ENCODE measurements around the gene ZNF91.
"Not testable (repeated sequence)": the region's sequence is repeated elsewhere in the genome, so short reads cannot be mapped to it uniquely, and the experiment has no call there.

Gene ZNF91

DNA sequence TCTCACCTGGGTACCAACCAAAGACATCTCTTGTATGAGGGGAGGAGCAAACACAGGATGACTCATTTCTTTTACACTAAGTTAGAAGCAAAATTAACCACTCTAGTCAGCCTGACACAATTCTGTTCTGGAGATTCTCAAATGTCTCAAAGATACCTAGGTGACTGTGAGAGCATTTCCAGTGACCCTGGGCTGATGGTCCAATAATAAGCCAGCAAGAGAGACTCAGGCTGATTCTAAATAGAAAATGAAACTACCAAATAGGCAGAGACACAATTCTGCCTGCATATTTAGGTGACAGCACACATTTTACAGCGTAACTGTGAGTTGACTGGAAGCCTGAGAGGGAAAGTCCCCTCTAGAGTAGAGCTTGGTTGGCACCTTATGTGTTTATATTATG, 16.3 kb downstream of the ZNF91 start:
- no peak overlapping the region for H3K4me3 ChIP-seq (ENCODE audit: low read depth, low read length)
- DNase-seq (ENCODE audit: low read depth, low spot score), result no peak
- ChIA-PET CTCF (no interaction called here), POLR2A (no interaction called here)
- no peak for TF ChIP-seq CTCF (IDR thresholded peaks at IDR 0.05; ENCODE audit: insufficient read depth, low read length, missing control alignments)

DNA sequence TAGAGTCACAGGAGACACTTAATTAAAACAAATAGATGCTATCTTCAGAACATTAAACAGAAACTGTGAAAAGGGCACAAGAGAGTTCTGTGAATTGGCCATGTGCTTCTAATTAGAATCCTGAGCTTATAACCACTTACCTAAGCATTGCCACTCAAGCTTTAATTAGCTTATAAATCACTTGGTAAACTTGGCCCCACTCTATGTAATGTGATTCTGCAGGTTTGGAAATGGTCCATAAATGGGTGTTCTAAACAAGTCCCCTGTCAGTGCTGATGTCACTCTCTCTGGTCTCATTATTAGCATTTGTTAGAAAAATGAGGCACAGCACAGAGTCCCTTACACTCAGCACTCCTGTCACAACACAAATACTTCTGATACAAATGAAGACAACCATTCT, 18.0 kb downstream of the ZNF91 start:
- no peak for DNase-seq (ENCODE audit: low read depth, low spot score)
- POLR2A ChIA-PET, result no interaction called here

DNA sequence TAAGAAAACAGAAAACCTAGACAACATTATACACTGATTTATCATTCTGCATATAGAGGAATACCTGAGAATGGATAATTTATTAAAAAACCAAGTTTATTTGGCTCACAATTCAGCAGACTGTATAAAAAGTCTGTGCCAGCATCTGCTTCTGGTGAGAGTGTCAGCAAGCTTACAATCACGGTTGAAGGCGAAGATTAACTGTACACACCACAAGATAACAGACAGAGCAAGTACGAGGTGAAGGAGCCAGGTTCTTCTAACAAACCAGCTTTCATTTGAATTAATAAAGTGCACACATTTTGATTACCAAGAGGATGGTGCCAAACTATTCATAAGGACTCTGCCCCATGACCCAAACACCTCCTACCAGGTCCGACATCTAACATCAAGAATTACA, 28.8 kb downstream of the ZNF91 start:
- DNase-seq (ENCODE audit: low read depth, low spot score), result no peak
- CTCF ChIA-PET, result no interaction called here
- no peak overlapping the region for H3K4me3 ChIP-seq (ENCODE audit: low read depth, low read length)
- POLR2A ChIA-PET, result no interaction called here
- no peak for TF ChIP-seq CTCF (IDR thresholded peaks at IDR 0.05; ENCODE audit: insufficient read depth, low read length, missing control alignments)

More for the DNA sequence above, 18.0 kb downstream of the ZNF91 start:
- H3K4me3 ChIP-seq (ENCODE audit: low read depth, low read length), result no peak overlapping the region
- CTCF ChIA-PET, result no interaction called here
- no peak for TF ChIP-seq CTCF (IDR thresholded peaks at IDR 0.05; ENCODE audit: insufficient read depth, low read length, missing control alignments)

DNA sequence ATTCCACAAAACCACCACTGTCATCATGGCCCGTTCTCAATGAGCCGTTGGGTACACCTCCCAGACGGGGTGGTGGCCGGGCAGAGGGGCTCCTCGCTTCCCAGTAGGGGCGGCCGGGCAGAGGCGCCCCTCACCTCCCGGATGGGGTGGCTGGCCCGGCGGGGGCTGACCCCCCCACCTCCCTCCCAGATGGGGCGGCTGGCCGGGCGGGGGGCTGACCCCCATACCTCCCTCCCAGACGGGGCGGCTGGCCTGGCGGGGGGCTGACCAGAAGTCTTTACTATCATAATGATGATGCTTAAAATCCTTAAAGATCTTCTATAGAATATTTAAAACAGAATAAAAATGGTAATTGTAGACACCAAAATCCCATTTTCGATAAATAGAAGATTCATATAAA, 29.2 kb downstream of the ZNF91 start:
- DNase-seq (ENCODE audit: low read depth, low spot score); POLR2A ChIA-PET; CTCF ChIA-PET; H3K4me3 ChIP-seq (ENCODE audit: low read depth, low read length): not testable (repeated sequence)

- CTCF ChIA-PET, result no interaction called here
- no peak for TF ChIP-seq CTCF (IDR thresholded peaks at IDR 0.05; ENCODE audit: insufficient read depth, low read length, missing control alignments)
- no peak overlapping the region for H3K4me3 ChIP-seq (ENCODE audit: low read depth, low read length)
- POLR2A ChIA-PET, result no interaction called here
- no peak for DNase-seq (ENCODE audit: low read depth, low spot score)
Measured at GRCh38 chr19:23365222-23365621, 30.0 kb downstream of the ZNF91 start.

DNA sequence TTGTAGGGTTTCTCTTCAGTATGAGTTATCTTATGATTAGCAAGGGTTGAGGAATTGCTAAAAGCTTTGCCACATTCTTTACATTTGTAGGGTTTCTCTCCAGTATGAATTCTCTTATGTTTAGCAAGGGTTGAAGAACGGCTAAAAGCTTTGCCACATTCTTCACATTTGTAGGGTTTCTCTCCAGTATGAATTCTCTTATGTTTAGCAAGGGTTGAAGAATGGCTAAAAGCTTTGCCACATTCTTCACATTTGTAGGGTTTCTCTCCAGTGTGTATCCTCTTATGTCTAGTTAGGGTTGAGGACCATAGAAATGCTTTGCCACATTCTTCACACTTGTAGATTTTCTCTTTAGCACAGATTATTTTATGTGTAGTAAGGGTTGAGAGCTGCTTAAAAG, 33.4 kb downstream of the ZNF91 start:
- CTCF ChIA-PET; H3K4me3 ChIP-seq (ENCODE audit: low read depth, low read length); DNase-seq (ENCODE audit: low read depth, low spot score); POLR2A ChIA-PET: not testable (repeated sequence)

- ChIA-PET CTCF (no interaction called here), POLR2A (no interaction called here)
- no peak overlapping the region for H3K4me3 ChIP-seq (ENCODE audit: low read depth, low read length)
- TF ChIP-seq CTCF (IDR thresholded peaks at IDR 0.05; ENCODE audit: insufficient read depth, low read length, missing control alignments), result no peak
- DNase-seq (ENCODE audit: low read depth, low spot score), result no peak
Measured at GRCh38 chr19:23351806-23352205, 43.5 kb downstream of the ZNF91 start.

DNA sequence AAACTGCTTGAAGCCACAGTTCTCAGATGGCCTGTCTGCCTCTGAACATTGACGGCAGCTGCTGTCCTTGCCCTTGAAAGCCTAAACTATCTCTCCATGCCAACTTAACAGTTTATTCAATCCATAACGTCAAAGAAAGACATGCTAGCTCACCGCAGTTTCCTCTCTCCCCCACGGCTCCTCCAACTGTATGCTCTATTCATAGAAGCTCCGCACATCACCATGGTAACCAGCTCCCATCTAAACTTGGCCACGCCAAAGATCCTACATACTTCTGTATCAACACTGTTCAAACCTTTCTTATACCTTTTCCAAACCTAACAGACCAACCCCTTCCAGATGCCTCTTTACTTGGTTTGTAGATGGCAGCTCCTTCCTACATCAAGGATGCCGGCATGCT, 48.6 kb downstream of the ZNF91 start:
- H3K4me3 ChIP-seq (ENCODE audit: low read depth, low read length), result no peak overlapping the region
- POLR2A ChIA-PET, result no interaction called here
- CTCF ChIA-PET, result no interaction called here
- TF ChIP-seq CTCF (IDR thresholded peaks at IDR 0.05; ENCODE audit: insufficient read depth, low read length, missing control alignments), result no peak
- DNase-seq (ENCODE audit: low read depth, low spot score), result no peak

All from AG04449 (cell line).